Body of pancreas (tissue), 4 donors: ENCODE measurements around the gene C1orf232.

Experiments used
- CTCF ChIP-seq, 7 experiments: fragments of 450-650 bp in 4 of 7; fragments of 200-600 bp in 3 of 7; sonication (generic) in 3 of 7; IDR thresholded peaks; one replicate each; pipeline ENCODE4 v1.5.1; 2016 to 2019; ENCODE audit warnings: antibody characterized with exemption in 7 of 7
- POLR2A ChIP-seq, 3 donors: fragments of 450-650 bp; IDR thresholded peaks; one replicate each; pipeline ENCODE4 v1.6.1; 2016; ENCODE audit warnings: antibody characterized with exemption in 3 of 3, mild to moderate bottlenecking in 2 of 3

DNA sequence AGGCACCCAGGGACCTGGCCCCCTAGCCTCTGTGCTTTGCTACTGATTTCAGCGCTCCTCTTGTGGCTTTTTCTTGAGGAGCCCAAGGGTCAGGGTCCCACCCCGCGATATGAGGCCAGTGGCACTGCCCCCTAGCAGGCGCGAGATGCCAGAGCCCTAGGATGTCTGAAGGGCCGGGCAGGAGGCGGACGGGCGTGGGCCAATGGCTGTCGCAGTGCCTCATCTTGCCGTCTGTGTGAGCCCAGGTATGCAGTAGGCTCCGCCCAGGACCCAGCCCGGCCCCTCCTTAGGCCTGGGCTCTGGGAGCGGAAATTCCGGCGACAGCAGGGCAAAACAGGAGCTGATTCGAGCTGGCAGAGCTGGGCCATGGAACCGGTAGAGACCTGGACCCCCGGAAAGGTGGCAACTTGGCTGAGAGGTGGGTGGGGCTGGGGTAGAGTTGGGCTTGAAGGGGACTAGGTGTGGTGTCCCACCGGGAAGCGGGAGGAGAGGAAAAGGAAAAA lies 8.5 kb upstream of the C1orf232 start, which contains the start of gene CNKSR1:
- TF ChIP-seq CTCF (IDR thresholded peaks at IDR 0.05) (peak in 6 of 7 experiments; percentile 7 to 46 (median 37)), POLR2A (IDR thresholded peaks at IDR 0.05) (peak; percentile 26 to 88 (median 80))
